HepG2 (cell line): ENCODE results near the gene SLC1A3. TPM values are rescaled to one million over a fixed set of nuclear protein-coding genes. Genes with fewer than 3 reads are reported as not detected.

Experiments used
- FLYWCH1 ChIP-seq: sonication (generic); formaldehyde crosslinking; IDR thresholded peaks from 2 replicates; pipeline ENCODE4 v1.8.1; 2023; ENCODE audit warnings: mild to moderate bottlenecking, missing genetic modification reagents
- FOSL2 ChIP-seq: sonication (generic); formaldehyde crosslinking; IDR thresholded peaks from 2 replicates; pipeline ENCODE4 v1.4.0; 2020; ENCODE audit warnings: missing genetic modification reagents
- FOXO1 ChIP-seq: sonication (generic); formaldehyde crosslinking; IDR thresholded peaks from 2 replicates; pipeline ENCODE4 v1.4.0; 2020; ENCODE audit warnings: missing genetic modification reagents
- HMGXB4 ChIP-seq, 2 experiments: sonication (generic) in 1 of 2; formaldehyde crosslinking in 1 of 2; IDR thresholded peaks; 2 replicates each; pipeline versions ENCODE4 v1.4.0 to v1.6.1; 2018 to 2020; ENCODE audit warnings: missing genetic modification reagents in 2 of 2, borderline replicate concordance in 1 of 2, low read depth in 1 of 2, mild to moderate bottlenecking in 1 of 2, missing biosample characterization in 1 of 2
- HOXA5 ChIP-seq: sonication (generic); formaldehyde crosslinking; IDR thresholded peaks from 2 replicates; pipeline ENCODE4 v1.4.0; 2020; ENCODE audit warnings: missing genetic modification reagents
- KLF12 ChIP-seq: sonication (generic); formaldehyde crosslinking; IDR thresholded peaks from 2 replicates; pipeline ENCODE4 v1.4.0; 2020; ENCODE audit warnings: missing genetic modification reagents, borderline replicate concordance
- MXD3 ChIP-seq: IDR thresholded peaks from 2 replicates; pipeline ENCODE4 v1.6.1; 2016; ENCODE audit warnings: mild to moderate bottlenecking, missing biosample characterization, missing genetic modification reagents
- THAP7 ChIP-seq: sonication (generic); formaldehyde crosslinking; IDR thresholded peaks from 2 replicates; pipeline ENCODE4 v1.8.1; 2023; ENCODE audit warnings: mild to moderate bottlenecking, missing genetic modification reagents
- ZBTB7A ChIP-seq: sonication (generic); formaldehyde crosslinking; IDR thresholded peaks from 2 replicates; pipeline ENCODE4 v1.8.0; 2022; ENCODE audit warnings: mild to moderate bottlenecking, missing genetic modification reagents
- ZNF230 ChIP-seq: sonication (generic); formaldehyde crosslinking; IDR thresholded peaks from 2 replicates; pipeline ENCODE4 v1.4.0; 2020; ENCODE audit warnings: mild to moderate bottlenecking, missing genetic modification reagents
- ZNF513 ChIP-seq: sonication (generic); formaldehyde crosslinking; conservative IDR thresholded peaks from 2 replicates; pipeline ENCODE4 v1.5.0; 2020; ENCODE audit warnings: missing genetic modification reagents
- ZNF562 ChIP-seq: sonication (generic); formaldehyde crosslinking; IDR thresholded peaks from 2 replicates; pipeline ENCODE4 v1.8.0; 2022; ENCODE audit warnings: missing genetic modification reagents, borderline replicate concordance
- ZNF574 ChIP-seq: sonication (generic); formaldehyde crosslinking; IDR thresholded peaks from 2 replicates; pipeline ENCODE4 v1.4.0; 2020; ENCODE audit warnings: missing genetic modification reagents
- ZNF710 ChIP-seq: sonication (generic); formaldehyde crosslinking; IDR thresholded peaks from 2 replicates; pipeline ENCODE4 v1.5.0; 2020; ENCODE audit warnings: mild to moderate bottlenecking, missing genetic modification reagents, borderline replicate concordance
- ZNF800 ChIP-seq: sonication (generic); formaldehyde crosslinking; IDR thresholded peaks from 2 replicates; pipeline ENCODE4 v1.4.0; 2020; ENCODE audit warnings: missing genetic modification reagents
- polyA plus RNA-seq, 8 experiments: library from polyadenylated mRNA; depleted of rRNA in 3 of 8; stranded (reverse) in 7 of 8; unstranded in 1 of 8; fragments of >200 nt; fragmentation: Illumina TruSeq in 4 of 8; extraction: Trizol in 4 of 8; gene quantifications; 2 replicates each; pipeline versions ENCODE4 v1.2.1 to v1.2.3, GENCODE V29; 2011 to 2016; ENCODE audit warnings: low read depth in 4 of 8, missing spikeins in 1 of 8, mixed read lengths in 1 of 8; ENCODE audit not compliant: insufficient read depth in 1 of 8
- total RNA-seq, 5 experiments: library from RNA; depleted of rRNA; stranded (reverse); fragments of >200 nt; fragmentation: Illumina TruSeq; extraction: Trizol; gene quantifications; 2 replicates each; pipeline ENCODE4 v1.2.3, GENCODE V29; 2016; ENCODE audit warnings: low read depth in 1 of 5

Gene SLC1A3
- total and polyA plus RNA-seq, 2 of the 13 experiments (the other 11 are each of a cell fraction or from before 2014, with no cell fraction given): 0.09 TPM; not detected in 1

GRCh38 chr5:36690041-36690961 is 83.9 kb downstream of the SLC1A3 start (continued):
- TF ChIP-seq HMGXB4 (CRISPR knock-in tag; IDR thresholded peaks at IDR 0.05; ENCODE audit: borderline replicate concordance in 1 of 2, low read depth in 1 of 2) (peak; percentile 75 to 91; a peak in 3 of 4 replicates), ZNF710 (CRISPR knock-in tag) (peak; percentile 71; the same call in 1 of the 2 replicates), HOXA5 (peak; percentile 24; the same call in 1 of the 2 replicates), FOXO1 (CRISPR knock-in tag) (no peak), ZNF230 (CRISPR knock-in tag) (no peak), MXD3 (CRISPR knock-in tag) (0 out of 2 replicates have a peak, but pooled peaks have one; percentile 42), THAP7 (0 out of 2 replicates have a peak, but pooled peaks have one; percentile 14), ZNF800 (CRISPR knock-in tag) (0 out of 2 replicates have a peak, but pooled peaks have one; percentile 50), ZNF513 (CRISPR knock-in tag) (no peak), KLF12 (CRISPR knock-in tag) (0 out of 2 replicates have a peak, but pooled peaks have one; percentile 36), ZNF574 (CRISPR knock-in tag) (peak; percentile 68), FOSL2 (CRISPR knock-in tag) (peak; percentile 18; the same call in 1 of the 2 replicates), ZBTB7A (CRISPR knock-in tag) (peak; percentile 43; the same call in 1 of the 2 replicates), ZNF562 (no peak), FLYWCH1 (CRISPR knock-in tag) (no peak)
